ENCODE data around the gene HKDC1.

- TF ChIP-seq POLR2A (IDR thresholded peaks at IDR 0.05; ENCODE audit: borderline replicate concordance, extremely low read depth, insufficient read depth, insufficient read length) (no peak), CTCF (IDR thresholded peaks at IDR 0.05 in 2 of 3, conservative IDR thresholded peaks at IDR 0.05 in 1 of 3; ENCODE audit: borderline replicate concordance in 1 of 3, insufficient read depth in 1 of 3, low read depth in 2 of 3, low read length in 2 of 3) (no peak), CEBPB (IDR thresholded peaks at IDR 0.05; ENCODE audit: low read depth) (no peak), ZFX (IDR thresholded peaks at IDR 0.05) (no peak), ATF3 (IDR thresholded peaks at IDR 0.05) (no peak), EZH2phosphoT487 (IDR thresholded peaks at IDR 0.05; ENCODE audit: borderline replicate concordance) (no peak), JUND (IDR thresholded peaks at IDR 0.05) (no peak), SP1 (IDR thresholded peaks at IDR 0.05; ENCODE audit: low read depth) (no peak), POLR2AphosphoS5 (IDR thresholded peaks at IDR 0.05; ENCODE audit: low read depth, low read length) (no peak), EZH2 (IDR thresholded peaks at IDR 0.05) (no peak)
- TF ChIP-seq, protein P1, sequence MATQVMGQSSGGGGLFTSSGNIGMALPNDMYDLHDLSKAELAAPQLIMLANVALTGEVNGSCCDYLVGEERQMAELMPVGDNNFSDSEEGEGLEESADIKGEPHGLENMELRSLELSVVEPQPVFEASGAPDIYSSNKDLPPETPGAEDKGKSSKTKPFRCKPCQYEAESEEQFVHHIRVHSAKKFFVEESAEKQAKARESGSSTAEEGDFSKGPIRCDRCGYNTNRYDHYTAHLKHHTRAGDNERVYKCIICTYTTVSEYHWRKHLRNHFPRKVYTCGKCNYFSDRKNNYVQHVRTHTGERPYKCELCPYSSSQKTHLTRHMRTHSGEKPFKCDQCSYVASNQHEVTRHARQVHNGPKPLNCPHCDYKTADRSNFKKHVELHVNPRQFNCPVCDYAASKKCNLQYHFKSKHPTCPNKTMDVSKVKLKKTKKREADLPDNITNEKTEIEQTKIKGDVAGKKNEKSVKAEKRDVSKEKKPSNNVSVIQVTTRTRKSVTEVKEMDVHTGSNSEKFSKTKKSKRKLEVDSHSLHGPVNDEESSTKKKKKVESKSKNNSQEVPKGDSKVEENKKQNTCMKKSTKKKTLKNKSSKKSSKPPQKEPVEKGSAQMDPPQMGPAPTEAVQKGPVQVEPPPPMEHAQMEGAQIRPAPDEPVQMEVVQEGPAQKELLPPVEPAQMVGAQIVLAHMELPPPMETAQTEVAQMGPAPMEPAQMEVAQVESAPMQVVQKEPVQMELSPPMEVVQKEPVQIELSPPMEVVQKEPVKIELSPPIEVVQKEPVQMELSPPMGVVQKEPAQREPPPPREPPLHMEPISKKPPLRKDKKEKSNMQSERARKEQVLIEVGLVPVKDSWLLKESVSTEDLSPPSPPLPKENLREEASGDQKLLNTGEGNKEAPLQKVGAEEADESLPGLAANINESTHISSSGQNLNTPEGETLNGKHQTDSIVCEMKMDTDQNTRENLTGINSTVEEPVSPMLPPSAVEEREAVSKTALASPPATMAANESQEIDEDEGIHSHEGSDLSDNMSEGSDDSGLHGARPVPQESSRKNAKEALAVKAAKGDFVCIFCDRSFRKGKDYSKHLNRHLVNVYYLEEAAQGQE (IDR thresholded peaks at IDR 0.05; ENCODE audit: low read depth) = no peak
These were observed 14.3 kb downstream of the HKDC1 start for GRCh38 chr10:69234447-69234846.
